Measurements from ENCODE around the gene ROCK2.

- TF ChIP-seq CTCF (IDR thresholded peaks at IDR 0.05) (no peak), ZFX (IDR thresholded peaks at IDR 0.05; ENCODE audit: borderline replicate concordance) (no peak)
Observed at GRCh38 chr2:11327871-11328270, 16.6 kb downstream of the ROCK2 start.
